ENCODE measurements around the gene TPGS1.
A peak's percentile ranks its signal among the peaks of the same experiment; 100 is the strongest.

TPGS1 gene

DNA sequence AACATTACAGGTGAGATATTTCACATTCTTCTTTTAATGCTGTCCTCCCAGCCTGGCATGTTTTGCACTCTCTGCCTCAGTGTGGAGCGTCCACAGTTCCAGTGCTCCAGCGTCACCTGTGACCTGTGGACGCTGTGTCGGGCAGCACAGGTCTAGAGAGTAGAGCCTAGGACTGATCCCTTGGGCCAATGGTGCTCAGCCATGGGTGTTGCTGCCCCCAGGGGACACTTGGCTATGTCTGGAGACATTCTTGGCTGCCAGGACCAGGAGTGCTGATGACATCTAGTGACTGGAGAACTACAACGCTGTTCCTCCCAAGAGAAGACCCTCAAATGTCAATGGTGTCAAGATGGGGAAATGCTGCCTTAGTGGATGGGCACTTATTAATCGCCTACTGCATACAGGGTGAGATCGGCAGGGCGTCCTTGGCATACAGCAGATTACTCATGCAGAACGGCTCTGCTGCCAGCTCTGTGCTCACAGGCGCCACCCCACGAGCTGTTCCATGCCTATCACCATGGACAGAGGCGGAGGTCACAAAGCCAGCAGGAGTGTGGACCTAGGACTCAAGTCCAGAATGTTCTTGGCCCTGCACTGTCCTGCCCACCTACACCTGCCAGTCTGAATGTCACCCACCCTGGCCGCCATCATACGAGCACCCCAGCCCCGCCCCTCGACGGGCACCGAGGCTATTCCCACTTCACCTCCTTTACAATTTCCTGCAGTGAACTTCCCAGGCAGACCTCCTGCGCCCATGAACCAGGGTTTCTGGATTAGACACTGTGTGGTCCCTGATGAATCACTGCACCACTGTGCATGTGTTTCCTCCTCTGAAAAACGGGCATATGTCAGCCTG lies 24.9 kb upstream of the TPGS1 start:
- H3K4me1 Mint-ChIP-seq, result peaks cover 58% of the 10 kb centered on the region
- H3K27ac Mint-ChIP-seq, result no peak overlapping the region
- peaks cover 9% of the 10 kb centered on the region for H3K36me3 Mint-ChIP-seq (ENCODE audit: low read depth)
- DNase-seq, result no peak
- H3K27me3 Mint-ChIP-seq (ENCODE audit: low read depth, poor library complexity), result peaks cover 45% of the 10 kb centered on the region
- peaks cover 23% of the 10 kb centered on the region for H3K9me3 Mint-ChIP-seq
- H3K4me3 Mint-ChIP-seq, result no peak overlapping the region
- TF ChIP-seq, protein P1, sequence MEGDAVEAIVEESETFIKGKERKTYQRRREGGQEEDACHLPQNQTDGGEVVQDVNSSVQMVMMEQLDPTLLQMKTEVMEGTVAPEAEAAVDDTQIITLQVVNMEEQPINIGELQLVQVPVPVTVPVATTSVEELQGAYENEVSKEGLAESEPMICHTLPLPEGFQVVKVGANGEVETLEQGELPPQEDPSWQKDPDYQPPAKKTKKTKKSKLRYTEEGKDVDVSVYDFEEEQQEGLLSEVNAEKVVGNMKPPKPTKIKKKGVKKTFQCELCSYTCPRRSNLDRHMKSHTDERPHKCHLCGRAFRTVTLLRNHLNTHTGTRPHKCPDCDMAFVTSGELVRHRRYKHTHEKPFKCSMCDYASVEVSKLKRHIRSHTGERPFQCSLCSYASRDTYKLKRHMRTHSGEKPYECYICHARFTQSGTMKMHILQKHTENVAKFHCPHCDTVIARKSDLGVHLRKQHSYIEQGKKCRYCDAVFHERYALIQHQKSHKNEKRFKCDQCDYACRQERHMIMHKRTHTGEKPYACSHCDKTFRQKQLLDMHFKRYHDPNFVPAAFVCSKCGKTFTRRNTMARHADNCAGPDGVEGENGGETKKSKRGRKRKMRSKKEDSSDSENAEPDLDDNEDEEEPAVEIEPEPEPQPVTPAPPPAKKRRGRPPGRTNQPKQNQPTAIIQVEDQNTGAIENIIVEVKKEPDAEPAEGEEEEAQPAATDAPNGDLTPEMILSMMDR (IDR thresholded peaks at IDR 0.05), result no peak

- no peak overlapping the region for H3K27ac Mint-ChIP-seq
- peaks cover 23% of the 10 kb centered on the region for H3K9me3 Mint-ChIP-seq
- peaks cover 53% of the 10 kb centered on the region for H3K4me1 Mint-ChIP-seq
- TF ChIP-seq, protein P1 (IDR thresholded peaks at IDR 0.05), result no peak
- peaks cover 41% of the 10 kb centered on the region for H3K27me3 Mint-ChIP-seq (ENCODE audit: low read depth, poor library complexity)
- DNase-seq, result no peak
- H3K4me3 Mint-ChIP-seq, result no peak overlapping the region
- H3K36me3 Mint-ChIP-seq (ENCODE audit: low read depth), result peaks cover 9% of the 10 kb centered on the region
Measured at GRCh38 chr19:483332-484072, 23.8 kb upstream of the TPGS1 start.

GRCh38 chr19:484494-484893 lies 22.8 kb upstream of the TPGS1 start:
- no peak for DNase-seq
- TF ChIP-seq, protein P1 (IDR thresholded peaks at IDR 0.05), result no peak
- peaks cover 9% of the 10 kb centered on the region for H3K36me3 Mint-ChIP-seq (ENCODE audit: low read depth)
- H3K9me3 Mint-ChIP-seq, result peaks cover 22% of the 10 kb centered on the region
- H3K4me3 Mint-ChIP-seq, result no peak overlapping the region
- H3K4me1 Mint-ChIP-seq, result peaks cover 43% of the 10 kb centered on the region
- H3K27me3 Mint-ChIP-seq (ENCODE audit: low read depth, poor library complexity), result peaks cover 41% of the 10 kb centered on the region
- H3K27ac Mint-ChIP-seq, result no peak overlapping the region

DNA sequence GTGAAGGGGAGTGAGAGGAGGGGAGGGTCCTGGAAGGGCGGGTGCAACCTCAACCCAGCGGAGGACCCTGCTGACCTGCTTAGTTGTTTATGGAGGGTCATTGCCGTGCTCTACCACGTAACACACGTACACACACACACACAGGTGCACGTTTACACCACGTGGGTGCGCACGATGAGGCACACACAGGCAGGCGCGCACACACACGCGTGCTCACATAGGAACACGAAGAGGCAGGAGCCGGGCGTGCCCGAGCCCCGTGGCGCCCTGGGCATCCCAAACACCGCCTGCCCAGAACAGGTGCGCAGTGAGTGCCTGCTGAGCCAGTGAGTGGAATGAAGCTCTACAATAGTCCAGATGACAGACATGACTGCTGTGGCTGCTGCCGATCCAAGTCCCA lies 22.2 kb upstream of the TPGS1 start:
- Mint-ChIP-seq H3K9me3 (peaks cover 16% of the 10 kb centered on the region), H3K27me3 (ENCODE audit: low read depth, poor library complexity) (peaks cover 45% of the 10 kb centered on the region), H3K4me3 (no peak overlapping the region), H3K27ac (no peak overlapping the region), H3K4me1 (peaks cover 43% of the 10 kb centered on the region), H3K36me3 (ENCODE audit: low read depth) (peaks cover 9% of the 10 kb centered on the region)
- TF ChIP-seq, protein P1 (IDR thresholded peaks at IDR 0.05), result no peak
- no peak for DNase-seq

DNA sequence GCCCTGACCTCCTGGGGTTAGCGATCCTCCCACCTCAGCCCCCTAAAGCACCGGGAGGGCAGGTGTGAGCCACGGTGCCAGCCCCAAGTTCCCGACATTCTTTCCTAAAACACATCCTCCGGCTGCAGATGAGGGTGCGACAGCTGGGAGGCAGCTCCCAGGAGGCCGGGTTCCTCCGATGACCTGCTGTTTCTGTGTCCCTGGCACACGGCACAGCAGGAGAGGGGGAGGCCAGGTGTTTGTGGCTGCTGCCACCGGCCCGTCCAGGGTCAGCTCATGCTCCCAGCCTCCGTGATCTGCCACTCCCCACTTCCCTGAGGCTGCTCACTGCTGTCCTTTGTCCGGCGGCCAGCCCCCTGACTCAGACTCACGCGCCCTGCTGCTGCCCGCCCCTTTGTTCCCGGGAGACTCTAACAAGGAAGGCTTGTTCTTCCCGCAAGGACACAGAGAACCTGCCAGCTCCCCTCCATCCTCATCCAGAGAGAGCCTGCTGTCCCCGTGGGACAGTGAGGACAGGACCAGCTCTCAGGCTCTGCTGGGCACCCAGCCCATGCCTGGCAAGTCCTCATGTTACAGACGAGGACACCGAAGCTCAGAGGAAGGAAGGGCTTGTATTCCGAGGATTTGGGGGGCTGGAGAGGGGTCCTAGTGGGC lies 21.6 kb upstream of the TPGS1 start:
- no peak overlapping the region for H3K27ac Mint-ChIP-seq
- peaks cover 10% of the 10 kb centered on the region for H3K9me3 Mint-ChIP-seq
- H3K36me3 Mint-ChIP-seq (ENCODE audit: low read depth), result peaks cover 5% of the 10 kb centered on the region
- H3K27me3 Mint-ChIP-seq (ENCODE audit: low read depth, poor library complexity), result peaks cover 45% of the 10 kb centered on the region
- DNase-seq, result peak; percentile 46
- peaks cover 41% of the 10 kb centered on the region for H3K4me1 Mint-ChIP-seq
- TF ChIP-seq, protein P1 (IDR thresholded peaks at IDR 0.05), result no peak
- H3K4me3 Mint-ChIP-seq, result peak overlapping the region; percentile 52
